GM12878 (cell line): ENCODE data around the gene NOTCH1. TPM values are rescaled to one million over a fixed set of nuclear protein-coding genes. Genes with fewer than 3 reads are reported as not detected.

Experiments
- ATAC-seq: fragments of 200-7000 bp; cut with Tn5 transposase; 3 replicates; pipeline ENCODE4 v1.9.1; 2020; ENCODE audit warnings: mild to moderate bottlenecking, moderate library complexity
- BruUV-seq: library from RNA; stranded (reverse); fragments of 400-500 nt; replicated peaks from 2 replicates; lab custom pipeline; 2021; lab: Mats Ljungman, UMichigan
- CTCF ChIA-PET: fragments of 300-600 bp; sonication (Branson Sonifier 250); formaldehyde crosslinking; extraction: SDS; loops from one replicate; lab custom pipeline; 2021; ENCODE audit warnings: inconsistent platforms; lab: Yijun Ruan, JAX
- POLR2A ChIA-PET: fragments of 350-600 bp; formaldehyde crosslinking; extraction: SDS; loops from one replicate; lab custom pipeline; 2021; ENCODE audit warnings: inconsistent platforms; lab: Charles Lee
- RAD21 ChIA-PET: fragments of 300-600 bp; sonication (Branson Sonifier 250); formaldehyde crosslinking; loops from one replicate; lab custom pipeline; 2023; ENCODE audit warnings: antibody characterized with exemption; ENCODE audit not compliant: unreplicated experiment; lab: Charles Lee
- SMC1A ChIA-PET: fragments of 300-600 bp; sonication (Branson Sonifier 250); formaldehyde crosslinking; loops from one replicate; lab custom pipeline; 2023; ENCODE audit not compliant: unreplicated experiment, uncharacterized antibody; lab: Charles Lee
- DNase-seq: peaks from one replicate; pipeline ENCODE4 v3.0.0-alpha.2; 2011; ENCODE audit warnings: low read depth, low spot score
- FAIRE-seq: peaks from 3 replicates; lab custom pipeline; 2011; peaks lifted over from hg19 to GRCh38; lab: Jason Lieb, UNC
- H2AFZ ChIP-seq: 2 replicates; pipeline ENCODE4 v1.6.0; 2011; ENCODE audit warnings: low read depth, low read length, control low read depth; ENCODE audit not compliant: control insufficient read depth
- H3K27ac ChIP-seq: 2 replicates; pipeline ENCODE4 v1.5.1; 2011; ENCODE audit warnings: control low read depth; ENCODE audit not compliant: control insufficient read depth, insufficient read depth
- H3K27me3 ChIP-seq, 2 experiments: replicated peaks in 1 of 2; 2 replicates each; pipeline versions ENCODE4 v1.6.0 to v1.6.1; 2011; ENCODE audit warnings: low read length in 1 of 2; ENCODE audit not compliant: control insufficient read depth in 2 of 2, insufficient read depth in 2 of 2
- H3K36me3 ChIP-seq, 2 experiments: 2 replicates each; pipeline ENCODE4 v1.5.1; 2011; ENCODE audit warnings: low read length in 1 of 2; ENCODE audit not compliant: control insufficient read depth in 2 of 2, insufficient read depth in 2 of 2
- H3K4me1 ChIP-seq: 2 replicates; pipeline ENCODE4 v1.6.1; 2011; ENCODE audit warnings: mild to moderate bottlenecking, low read length, moderate library complexity, mixed read lengths; ENCODE audit not compliant: control insufficient read depth, insufficient read depth
- H3K4me2 ChIP-seq: 2 replicates; pipeline ENCODE4 v1.6.0; 2011; ENCODE audit warnings: control low read depth; ENCODE audit not compliant: control insufficient read depth, insufficient read depth
- H3K4me3 ChIP-seq: fragments of 200-600 bp; sonication (generic); 2 replicates; pipeline ENCODE4 v1.5.1; 2016
- H3K79me2 ChIP-seq: 2 replicates; pipeline ENCODE4 v1.6.0; 2011; ENCODE audit warnings: low read length; ENCODE audit not compliant: control insufficient read depth, insufficient read depth
- H3K9ac ChIP-seq: 2 replicates; pipeline ENCODE4 v1.8.0; 2011; ENCODE audit warnings: low read length, control low read depth, mixed read lengths; ENCODE audit not compliant: control insufficient read depth, insufficient read depth
- H3K9me3 ChIP-seq: replicated peaks from 3 replicates; pipeline ENCODE4 v1.5.1; 2011; ENCODE audit warnings: mild to moderate bottlenecking, low read length; ENCODE audit not compliant: control insufficient read depth, insufficient read depth
- H4K20me1 ChIP-seq: 2 replicates; pipeline ENCODE4 v1.6.0; 2011; ENCODE audit not compliant: control insufficient read depth, insufficient read depth
- BCL11A ChIP-seq: IDR thresholded peaks from 2 replicates; pipeline ENCODE4 v1.6.1; 2011; ENCODE audit warnings: low read depth, low read length
- BMI1 ChIP-seq: fragments of 450-650 bp; IDR thresholded peaks from 2 replicates; pipeline ENCODE4 v1.6.1; 2016; ENCODE audit warnings: mild to moderate bottlenecking, moderate library complexity, borderline replicate concordance
- NBN ChIP-seq: fragments of 450-650 bp; IDR thresholded peaks from 2 replicates; pipeline ENCODE4 v1.6.1; 2016
- RBBP5 ChIP-seq: fragments of 200-600 bp; sonication (generic); conservative IDR thresholded peaks from 2 replicates; pipeline ENCODE4 v1.6.1; 2016
- YY1 ChIP-seq: IDR thresholded peaks from 2 replicates; pipeline ENCODE4 v1.6.1; 2011; ENCODE audit warnings: low read depth, mild to moderate bottlenecking, low read length
- WGBS: methylation state at CpG from one replicate; pipeline ENCODE4 v1.1.6; 2016; ENCODE audit warnings: low lambda C conversion rate; ENCODE audit not compliant: insufficient replicate concordance, insufficient coverage; ENCODE audit errors: missing lambda C conversion rate; 5-methylcytosine and 5-hydroxymethylcytosine counted together
- in situ Hi-C: fragments of 300-500 bp; cut with MboI; formaldehyde crosslinking; loops from 9 replicates; pipeline ENCODE4 v1.14.3; 2018; ENCODE audit warnings: mixed read lengths
- intact Hi-C: fragments of 100-400 bp; cut with micrococcal nuclease; formaldehyde crosslinking; loops from one replicate; pipeline ENCODE4 v1.14.2; 2022; ENCODE audit not compliant: unreplicated experiment
- polyA plus RNA-seq, 11 experiments: library from polyadenylated mRNA; depleted of rRNA in 4 of 11; unstranded in 6 of 11; stranded (reverse) in 5 of 11; fragments of >200 nt; fragmentation: Nextera tagmentation in 4 of 11; fragmentation: Illumina TruSeq in 1 of 11; extraction: Ambion mirVana in 4 of 11; extraction: Trizol in 1 of 11; gene quantifications; 1 replicate in 1 of 11; 2 replicates in 10 of 11; pipeline versions ENCODE4 v1.2.1 to v1.2.3, GENCODE V29; 2011 to 2016; ENCODE audit warnings: inconsistent platforms in 2 of 11, missing spikeins in 2 of 11, low read depth in 1 of 11
- total RNA-seq, 4 experiments: library from RNA; depleted of rRNA in 3 of 4; stranded (reverse); fragments of >200 nt in 3 of 4; fragmentation: Illumina TruSeq in 1 of 4; extraction: Trizol in 1 of 4; gene quantifications; 2 replicates each; pipeline versions ENCODE4 v1.2.1 to v1.2.3, GENCODE V29; 2013 to 2021
- TF ChIP-seq, protein P1 (sequence below): IDR thresholded peaks from 2 replicates; pipeline ENCODE4 v1.6.1; 2012; ENCODE audit warnings: low read depth, low read length, improper control_type of control experiment

Gene NOTCH1
- total and polyA plus RNA-seq, 10 of the 15 experiments (the other 5 are each of a cell fraction or from before 2014, with no cell fraction given), result 0.02 to 40.0 (median 3.7) TPM

GRCh38 chr9:136577941-136578625 is 32.2 kb upstream of the NOTCH1 start:
- intact Hi-C loops (no loop called here), in situ Hi-C loops (no loop called here)
- WGBS, result 47% methylated on average over 26 of the region's 27 CpGs
- H3K27ac ChIP-seq, result no peak overlapping the region
- no peak overlapping the region for H2AFZ ChIP-seq
- H3K4me2 ChIP-seq, result no peak overlapping the region
- ATAC-seq (peak; percentile 9), DNase-seq (no peak), FAIRE-seq (no peak)
- H3K36me3 ChIP-seq, result no peaks in the 10 kb centered on the region
- ChIA-PET RAD21 (no interaction called here), SMC1A (interaction anchor here (1.4 to 2.0 kb wide), 2 partner anchors 14 to 26 kb away, joined by 3 to 10 read pairs; no protein-coding TSS in a partner anchor), POLR2A (interaction anchor here (0.5 to 0.7 kb wide), 3 partner anchors 15 to 123 kb away, joined by 3 to 4 read pairs (median 3); no protein-coding TSS in a partner anchor), CTCF (interaction anchor here (1.0 to 1.4 kb wide), 2 partner anchors 14 to 52 kb away, joined by 4 to 5 read pairs; no protein-coding TSS in a partner anchor)
- TF ChIP-seq, protein P1, sequence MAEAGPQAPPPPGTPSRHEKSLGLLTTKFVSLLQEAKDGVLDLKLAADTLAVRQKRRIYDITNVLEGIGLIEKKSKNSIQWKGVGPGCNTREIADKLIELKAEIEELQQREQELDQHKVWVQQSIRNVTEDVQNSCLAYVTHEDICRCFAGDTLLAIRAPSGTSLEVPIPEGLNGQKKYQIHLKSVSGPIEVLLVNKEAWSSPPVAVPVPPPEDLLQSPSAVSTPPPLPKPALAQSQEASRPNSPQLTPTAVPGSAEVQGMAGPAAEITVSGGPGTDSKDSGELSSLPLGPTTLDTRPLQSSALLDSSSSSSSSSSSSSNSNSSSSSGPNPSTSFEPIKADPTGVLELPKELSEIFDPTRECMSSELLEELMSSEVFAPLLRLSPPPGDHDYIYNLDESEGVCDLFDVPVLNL, result no peak
- TF ChIP-seq BMI1 (no peak), BCL11A (no peak), YY1 (no peak), RBBP5 (no peak), NBN (no peak)
- peaks cover 9% of the 10 kb centered on the region for H3K4me1 ChIP-seq
- no peak overlapping the region for H3K4me3 ChIP-seq
- no peak overlapping the region for H3K9ac ChIP-seq
- H3K27me3 ChIP-seq, result no peaks in the 10 kb centered on the region
- no peaks in the 10 kb centered on the region; the same call in 2 of the 3 replicates for H3K9me3 ChIP-seq
- no TSS peak for BruUV-seq
- no peaks in the 10 kb centered on the region for H3K79me2 ChIP-seq
- no peaks in the 10 kb centered on the region for H4K20me1 ChIP-seq
